ENCODE results near the gene CCDC54. TPM values are rescaled to one million over a fixed set of nuclear protein-coding genes. Genes with fewer than 3 reads are reported as not detected.
A peak's percentile ranks its signal among the peaks of the same experiment; 100 is the strongest.
"Not testable (repeated sequence)": the region's sequence is repeated elsewhere in the genome, so short reads cannot be mapped to it uniquely, and the experiment has no call there.

CCDC54 gene
- under 1 TPM in 1 of 6 donors, not detected in 5; 0.29 TPM for polyA plus RNA-seq (ENCODE audit: low read depth in 6 of 6)

DNA sequence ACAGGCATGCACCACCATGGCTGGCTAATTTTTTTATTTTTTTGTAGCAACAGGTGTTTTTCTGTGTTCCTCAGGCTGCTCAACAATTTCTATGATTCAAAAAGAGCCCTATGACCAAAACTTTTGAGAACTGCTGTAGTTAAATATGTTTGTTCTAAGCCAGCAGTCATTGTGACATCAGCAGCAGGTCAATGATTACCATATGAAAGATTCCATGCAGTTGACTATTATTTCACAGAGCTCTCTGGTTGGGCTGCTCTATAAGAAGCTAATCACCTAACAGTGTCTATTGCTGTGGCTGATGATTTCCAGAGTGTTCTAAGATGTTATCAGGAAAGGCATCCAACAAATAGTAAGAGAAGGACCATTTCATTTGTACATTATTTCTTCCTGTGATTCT lies at the start of gene CCDC54:
CCDC54 (plus strand) TSS at position 289 of the 400 bp plus-strand sequence. CDS start 149 bp downstream, outside the sequence.
- Mint-ChIP-seq H3K27ac (peak within 1 kb of the TSS in 1 of 6 donors; percentile 3), H3K9me3 (no peaks in the 10 kb centered on the region), H3K27me3 (peaks cover 13 to 23% (median 22%) of the 10 kb centered on the region in 3 donors), H3K4me3 (no peak within 1 kb of the TSS), H3K36me3 (no peaks in the 10 kb centered on the region), H3K4me1 (peaks cover 0 to 6% (median 0%) of the 10 kb centered on the region in 3 donors)
- DNase-seq (no peak), ATAC-seq (ENCODE audit: low read depth in 2 of 2) (no peak)

DNA sequence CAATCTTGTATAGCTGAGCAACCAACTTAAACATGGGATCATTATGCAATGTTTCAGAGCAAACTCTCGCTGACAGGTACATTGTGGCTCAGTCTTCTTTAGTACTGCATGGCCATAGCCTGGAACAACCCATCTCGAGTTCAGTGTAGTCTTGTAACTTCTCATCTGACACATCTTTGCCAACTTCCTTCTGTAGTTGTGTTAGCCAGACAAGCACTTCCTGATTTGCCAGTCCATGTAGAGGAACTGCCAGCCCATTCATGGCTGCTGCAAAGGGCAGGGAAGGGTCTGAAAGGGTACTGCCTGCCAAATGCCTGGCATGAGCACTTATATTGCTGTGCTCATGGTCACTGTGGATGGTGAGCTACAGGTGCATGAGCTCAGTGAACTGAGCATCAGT lies 49.2 kb upstream of the CCDC54 start:
- DNase-seq: no peak
- Mint-ChIP-seq H3K27ac (no peak overlapping the region), H3K4me1 (peaks cover 0 to 2% (median 0%) of the 10 kb centered on the region in 3 donors)

DNA sequence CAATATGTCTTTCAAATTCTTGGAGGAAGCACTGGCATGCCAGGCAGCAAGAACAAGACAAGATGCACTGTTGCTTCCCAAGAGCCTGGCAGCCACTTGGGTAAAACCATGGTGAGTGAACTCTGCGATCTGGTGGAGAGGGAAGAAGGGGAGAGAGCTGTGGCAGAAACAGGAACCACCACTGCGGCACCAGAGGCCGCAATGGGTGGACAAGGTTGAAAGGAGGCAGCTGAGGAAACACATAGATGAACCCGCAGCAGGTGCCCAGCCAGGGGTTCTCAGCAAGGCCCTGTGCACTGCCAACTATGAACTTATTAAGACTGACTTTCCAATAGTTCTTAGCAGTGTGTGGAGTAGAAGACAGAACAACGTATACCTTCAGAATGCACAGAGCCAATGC lies 48.2 kb upstream of the CCDC54 start:
- no peak for ATAC-seq (ENCODE audit: low read depth in 2 of 2)
- Mint-ChIP-seq H3K4me3 (no peak overlapping the region), H3K27ac (peak overlapping the region in 1 of 6 donors; percentile 48), H3K36me3 (no peaks in the 10 kb centered on the region), H3K4me1 (peaks cover 0 to 2% (median 0%) of the 10 kb centered on the region in 3 donors), H3K9me3 (no peaks in the 10 kb centered on the region), H3K27me3 (peaks cover 0 to 11% (median 5%) of the 10 kb centered on the region in 3 donors)
- DNase-seq: no peak

More for the DNA sequence above, 49.2 kb upstream of the CCDC54 start:
- no peak for ATAC-seq (ENCODE audit: low read depth in 2 of 2)
- H3K9me3 Mint-ChIP-seq: no peaks in the 10 kb centered on the region
- H3K36me3 Mint-ChIP-seq: no peaks in the 10 kb centered on the region
- peaks cover 0 to 11% (median 5%) of the 10 kb centered on the region in 3 donors for H3K27me3 Mint-ChIP-seq
- no peak overlapping the region for H3K4me3 Mint-ChIP-seq

DNA sequence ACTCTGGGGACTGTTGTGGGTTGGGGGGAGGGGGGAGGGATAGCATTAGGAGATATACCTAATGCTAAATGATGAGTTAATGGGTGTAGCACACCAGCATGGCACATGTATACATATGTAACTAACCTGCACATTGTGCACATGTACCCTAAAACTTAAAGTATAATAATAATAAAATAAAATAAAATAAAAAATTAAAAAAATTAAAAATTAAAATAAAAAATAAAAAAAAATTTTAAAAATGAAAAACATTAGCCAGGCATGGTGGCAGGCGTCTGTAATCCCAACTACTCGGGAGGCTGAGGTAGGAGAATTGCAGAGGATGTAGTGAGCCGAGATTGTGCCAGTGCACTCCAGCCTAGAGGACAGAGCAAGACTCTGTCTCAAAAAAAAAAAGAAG lies 37.5 kb upstream of the CCDC54 start:
- H3K27ac Mint-ChIP-seq; DNase-seq; ATAC-seq (ENCODE audit: low read depth in 2 of 2); H3K9me3 Mint-ChIP-seq; H3K4me3 Mint-ChIP-seq; H3K4me1 Mint-ChIP-seq; H3K36me3 Mint-ChIP-seq: not testable (repeated sequence)
- peaks cover 0 to 15% (median 0%) of the 10 kb centered on the region in 3 donors for H3K27me3 Mint-ChIP-seq

DNA sequence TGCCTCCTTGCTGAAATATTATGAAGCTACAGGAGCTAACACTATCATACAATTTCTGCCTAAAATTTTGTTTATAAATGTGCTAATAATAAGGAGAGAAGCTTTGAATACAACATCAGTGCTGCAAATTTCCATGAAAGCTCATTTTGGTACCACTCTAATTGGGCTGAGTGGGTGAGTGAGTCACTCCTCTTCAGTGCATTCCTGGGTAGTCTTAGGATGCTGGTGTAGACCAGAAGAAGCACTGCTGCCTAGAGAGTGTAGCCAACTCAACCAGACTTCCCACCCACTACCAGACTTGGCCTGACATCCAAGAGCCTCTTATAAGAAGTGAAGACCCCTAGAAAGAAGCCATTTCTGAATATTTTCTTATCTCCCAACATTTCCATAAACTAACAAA lies 32.5 kb upstream of the CCDC54 start:
- Mint-ChIP-seq H3K4me1 (no peaks in the 10 kb centered on the region), H3K36me3 (no peaks in the 10 kb centered on the region), H3K9me3 (peaks cover 0 to 6% (median 0%) of the 10 kb centered on the region in 7 donors), H3K4me3 (no peak overlapping the region), H3K27ac (no peak overlapping the region), H3K27me3 (no peaks in the 10 kb centered on the region)
- ATAC-seq (ENCODE audit: low read depth in 2 of 2) (no peak), DNase-seq (no peak)

DNA sequence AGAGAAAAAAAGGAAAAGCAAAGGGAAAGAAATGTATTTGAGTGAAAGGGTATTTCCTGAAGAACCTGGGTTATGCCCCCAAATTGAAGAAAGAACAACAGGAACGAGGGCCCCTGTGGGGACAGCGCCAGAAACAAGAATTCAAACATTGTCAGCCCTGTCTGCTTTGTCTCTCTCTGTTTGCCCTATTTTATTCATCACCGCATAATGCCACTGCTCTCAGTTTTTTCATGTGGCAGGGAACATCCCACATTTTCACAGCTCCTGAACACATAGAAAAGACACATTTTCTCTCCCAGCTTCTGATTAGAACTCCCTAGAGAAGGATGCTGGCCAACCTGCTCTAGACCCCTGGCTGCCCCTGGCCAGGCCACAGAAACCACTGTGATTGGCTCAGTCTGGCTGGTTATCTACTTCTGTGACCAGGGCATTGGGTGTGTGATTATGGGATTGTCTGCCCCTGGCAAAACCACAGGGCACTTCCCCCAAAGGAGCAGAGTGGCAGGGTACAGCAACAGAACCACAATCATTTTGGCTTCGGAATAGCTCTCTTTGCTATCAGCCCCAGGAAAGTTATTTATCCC lies 31.3 kb upstream of the CCDC54 start:
- ATAC-seq (ENCODE audit: low read depth in 2 of 2) (no peak), DNase-seq (no peak)
- Mint-ChIP-seq H3K9me3 (peaks cover 0 to 3% (median 0%) of the 10 kb centered on the region in 7 donors), H3K27ac (no peak overlapping the region), H3K27me3 (no peaks in the 10 kb centered on the region), H3K4me3 (no peak overlapping the region), H3K36me3 (no peaks in the 10 kb centered on the region), H3K4me1 (no peaks in the 10 kb centered on the region)

DNA sequence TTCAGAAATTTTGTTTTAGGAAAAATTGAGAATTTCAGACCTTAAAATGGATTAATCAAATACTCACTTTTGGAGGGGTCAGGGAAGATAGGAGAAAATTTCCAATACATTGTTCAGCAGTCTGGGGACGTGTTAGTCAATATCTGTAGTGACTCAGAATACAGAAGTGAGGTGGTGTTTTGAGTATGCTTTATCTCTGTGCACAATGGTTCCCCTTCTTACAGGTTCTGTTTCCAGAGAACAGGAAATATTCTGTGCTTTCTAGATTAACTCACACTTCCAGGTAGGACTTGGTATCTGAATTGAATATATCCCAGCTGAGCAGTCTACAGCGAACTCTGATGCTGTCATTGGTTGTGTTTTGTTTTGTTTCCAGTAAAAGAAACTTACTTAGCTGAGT lies 30.7 kb upstream of the CCDC54 start:
- H3K36me3 Mint-ChIP-seq: no peaks in the 10 kb centered on the region
- H3K4me3 Mint-ChIP-seq: no peak overlapping the region
- H3K9me3 Mint-ChIP-seq: peaks cover 0 to 8% (median 0%) of the 10 kb centered on the region in 7 donors
- no peaks in the 10 kb centered on the region for H3K4me1 Mint-ChIP-seq
- DNase-seq (no peak), ATAC-seq (ENCODE audit: low read depth in 2 of 2) (no peak)
- no peak overlapping the region for H3K27ac Mint-ChIP-seq
- H3K27me3 Mint-ChIP-seq: no peaks in the 10 kb centered on the region

DNA sequence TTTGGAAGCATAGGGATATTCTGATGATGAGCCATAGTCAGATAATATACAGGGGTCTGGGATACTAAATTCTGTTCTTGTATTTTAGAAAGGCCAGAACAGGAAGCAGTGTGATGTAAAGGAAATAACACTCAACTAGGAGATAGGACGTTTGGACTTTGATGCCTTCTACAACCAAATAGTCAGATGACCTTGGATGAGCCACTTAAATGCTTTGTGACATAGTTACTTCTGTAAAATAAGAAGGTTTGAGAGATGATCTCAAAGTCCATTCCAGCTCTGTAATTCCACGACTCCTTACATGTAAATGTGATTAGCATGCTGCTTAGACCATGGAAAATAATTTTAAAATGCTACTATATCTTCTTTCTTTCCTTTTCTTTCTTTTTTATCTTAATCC lies 29.5 kb upstream of the CCDC54 start:
- no peak overlapping the region for H3K4me3 Mint-ChIP-seq
- H3K9me3 Mint-ChIP-seq: peaks cover 0 to 8% (median 0%) of the 10 kb centered on the region in 7 donors
- DNase-seq (no peak), ATAC-seq (ENCODE audit: low read depth in 2 of 2) (no peak)
- H3K27me3 Mint-ChIP-seq: no peaks in the 10 kb centered on the region
- no peaks in the 10 kb centered on the region for H3K36me3 Mint-ChIP-seq
- H3K27ac Mint-ChIP-seq: no peak overlapping the region
- H3K4me1 Mint-ChIP-seq: no peaks in the 10 kb centered on the region

DNA sequence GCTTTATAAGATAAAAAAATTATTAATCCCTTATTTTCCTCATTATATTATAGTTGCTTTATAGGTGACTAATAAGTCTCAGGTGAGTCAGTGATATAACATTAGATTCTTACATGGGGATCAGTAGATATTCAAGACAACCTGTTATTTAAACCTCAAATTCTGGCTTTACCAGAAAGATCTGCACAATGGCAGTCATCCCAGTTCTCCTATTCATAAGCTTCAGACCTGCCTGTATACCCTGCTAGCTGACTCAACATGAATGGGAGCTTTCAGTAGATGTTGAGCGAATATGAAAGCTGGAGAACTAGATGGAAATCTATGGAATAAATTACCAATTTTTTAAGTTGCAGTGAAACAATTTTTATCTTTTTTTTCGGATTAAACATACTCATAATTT lies 20.5 kb upstream of the CCDC54 start:
- H3K27ac Mint-ChIP-seq: no peak overlapping the region

DNA sequence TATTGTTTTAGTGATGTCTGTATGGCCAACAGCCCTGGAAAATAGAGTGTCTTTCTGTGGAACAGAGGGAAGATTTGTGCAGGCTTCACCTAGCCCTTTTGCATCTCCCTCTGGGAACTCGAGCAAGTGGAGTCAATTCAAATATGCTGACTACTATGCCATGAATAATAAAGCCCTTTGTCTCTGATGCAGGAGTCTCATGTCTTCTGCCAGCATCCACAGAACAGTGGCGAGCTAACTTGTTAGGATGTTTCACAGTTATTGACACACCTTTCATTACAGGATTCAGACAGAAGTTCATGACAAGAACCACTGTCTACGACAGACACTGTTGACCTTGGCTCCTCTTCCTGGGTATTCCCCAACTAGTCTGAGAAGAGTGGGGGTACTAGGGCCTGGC lies 15.6 kb upstream of the CCDC54 start:
- no peak overlapping the region for H3K27ac Mint-ChIP-seq
- H3K4me3 Mint-ChIP-seq: no peak overlapping the region
- DNase-seq (no peak), ATAC-seq (ENCODE audit: low read depth in 2 of 2) (no peak)
- no peaks in the 10 kb centered on the region for H3K4me1 Mint-ChIP-seq
- H3K9me3 Mint-ChIP-seq: peaks cover 0 to 9% (median 2%) of the 10 kb centered on the region in 7 donors
- H3K36me3 Mint-ChIP-seq: peaks cover 0 to 4% of the 10 kb centered on the region in 2 donors
- H3K27me3 Mint-ChIP-seq: peaks cover 10 to 16% (median 12%) of the 10 kb centered on the region in 3 donors

More for the DNA sequence above, 20.5 kb upstream of the CCDC54 start:
- Mint-ChIP-seq H3K4me3 (no peak overlapping the region), H3K36me3 (peaks cover 0 to 4% of the 10 kb centered on the region in 2 donors), H3K9me3 (peaks cover 0 to 9% (median 0%) of the 10 kb centered on the region in 7 donors), H3K27me3 (peaks cover 0 to 5% (median 4%) of the 10 kb centered on the region in 3 donors), H3K4me1 (no peaks in the 10 kb centered on the region)
- no peak for ATAC-seq (ENCODE audit: low read depth in 2 of 2)
- no peak for DNase-seq

DNA sequence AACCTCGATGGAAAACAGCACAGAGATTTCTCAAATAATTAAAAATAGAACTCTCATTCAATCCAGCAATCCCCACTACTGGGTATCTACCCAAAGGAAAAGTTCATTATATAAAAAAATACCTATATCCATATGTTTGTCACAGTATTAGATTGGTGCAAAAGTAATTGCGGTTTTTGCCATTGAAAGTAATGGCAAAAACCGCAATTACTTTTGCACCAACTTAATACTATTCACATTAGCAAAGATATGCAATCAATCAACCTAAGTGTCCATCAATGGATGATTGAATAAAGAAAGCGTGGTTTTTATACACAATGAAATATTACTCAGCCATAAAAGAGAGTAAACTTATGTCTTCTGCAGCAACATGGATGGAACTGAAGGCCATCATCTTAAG lies 12.2 kb upstream of the CCDC54 start:
- H3K27me3 Mint-ChIP-seq: peaks cover 15 to 19% (median 16%) of the 10 kb centered on the region in 3 donors
- H3K9me3 Mint-ChIP-seq: peaks cover 0 to 9% (median 2%) of the 10 kb centered on the region in 7 donors
- peaks cover 0 to 4% of the 10 kb centered on the region in 2 donors for H3K36me3 Mint-ChIP-seq
- DNase-seq (no peak), ATAC-seq (ENCODE audit: low read depth in 2 of 2) (no peak)
- no peak overlapping the region for H3K27ac Mint-ChIP-seq
- H3K4me1 Mint-ChIP-seq: no peaks in the 10 kb centered on the region
- no peak overlapping the region for H3K4me3 Mint-ChIP-seq

DNA sequence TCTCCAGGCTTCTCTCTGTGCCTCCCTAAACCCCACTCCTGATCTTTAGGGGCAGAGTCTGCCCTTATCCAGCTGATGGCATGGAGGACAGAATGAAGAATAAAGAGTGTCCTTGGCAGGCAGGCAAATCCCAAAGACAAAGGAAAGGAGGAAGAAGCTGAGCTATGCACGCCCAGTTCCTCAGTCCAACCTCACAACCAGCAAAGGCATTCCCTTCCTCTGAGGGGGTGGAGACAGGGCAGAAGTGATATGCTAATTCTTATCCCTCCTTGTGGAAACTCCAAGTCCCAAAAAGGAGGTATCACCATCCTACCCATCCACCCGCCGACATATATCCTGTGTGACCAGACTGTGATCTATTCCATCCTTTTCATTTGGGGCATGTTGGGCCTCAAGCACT lies 10.5 kb upstream of the CCDC54 start:
- ATAC-seq (ENCODE audit: low read depth in 2 of 2) (no peak), DNase-seq (no peak)
- peaks cover 15 to 22% (median 19%) of the 10 kb centered on the region in 3 donors for H3K27me3 Mint-ChIP-seq
- H3K27ac Mint-ChIP-seq: no peak overlapping the region
- H3K36me3 Mint-ChIP-seq: no peaks in the 10 kb centered on the region
- peaks cover 0 to 3% (median 0%) of the 10 kb centered on the region in 7 donors for H3K9me3 Mint-ChIP-seq
- H3K4me3 Mint-ChIP-seq: no peak overlapping the region
- no peaks in the 10 kb centered on the region for H3K4me1 Mint-ChIP-seq

DNA sequence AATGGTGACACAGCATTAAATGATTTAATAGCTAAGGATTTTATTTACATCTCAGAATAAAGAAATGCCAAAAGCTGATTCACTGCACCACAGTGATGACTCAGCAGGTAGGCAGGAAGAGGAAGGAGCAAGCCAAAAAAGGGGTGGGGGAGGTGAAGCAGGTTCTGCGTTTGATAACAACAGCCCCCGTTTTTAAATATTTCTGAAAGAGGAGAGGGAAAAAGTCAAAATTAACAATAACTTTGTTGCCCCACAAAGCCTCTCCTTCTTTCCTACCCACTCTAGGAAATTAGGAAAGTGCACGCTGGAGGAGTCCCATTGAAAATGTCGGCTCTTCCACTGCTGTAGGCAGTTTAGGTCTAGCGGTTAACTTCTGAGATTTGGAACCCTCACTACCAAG lies 9.9 kb upstream of the CCDC54 start:
- H3K4me1 Mint-ChIP-seq: no peaks in the 10 kb centered on the region

DNA sequence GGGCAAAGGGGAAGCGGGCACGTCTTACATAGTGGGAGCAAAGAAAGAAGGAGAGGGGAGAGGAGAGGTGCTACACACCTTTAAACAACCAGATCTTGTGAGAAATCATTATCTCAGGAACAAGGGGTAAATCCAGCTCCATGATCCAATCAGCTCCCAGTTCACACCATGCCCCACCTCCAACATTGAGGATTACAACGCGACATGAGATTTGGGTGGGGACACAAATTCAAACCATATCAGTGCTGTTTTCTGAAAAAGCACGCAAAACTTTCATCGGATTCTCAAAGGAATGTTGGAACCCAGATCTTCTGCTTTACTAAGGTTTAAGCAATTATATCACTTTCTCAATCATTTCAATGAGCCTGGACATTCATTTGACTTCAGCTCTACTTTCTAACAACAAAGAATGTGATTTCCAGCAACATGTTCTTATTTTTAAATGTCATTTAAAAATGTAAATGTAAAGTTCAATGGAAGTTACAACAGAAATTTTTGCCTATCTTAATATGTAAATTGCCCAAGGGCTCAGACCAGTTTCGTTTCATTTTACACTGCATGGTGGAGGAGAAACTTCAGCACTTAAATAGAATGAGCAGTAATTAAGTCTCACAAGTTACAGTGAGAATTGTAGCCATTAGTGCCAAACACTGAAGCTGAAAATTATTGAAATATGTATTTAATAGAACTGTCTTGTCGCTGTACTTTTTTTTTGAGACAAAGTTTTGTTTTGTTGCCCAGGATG lies 8.4 kb upstream of the CCDC54 start:
- H3K9me3 Mint-ChIP-seq: peaks cover 0 to 2% (median 0%) of the 10 kb centered on the region in 7 donors
- no peak overlapping the region for H3K4me3 Mint-ChIP-seq
- no peaks in the 10 kb centered on the region for H3K36me3 Mint-ChIP-seq
- no peak overlapping the region for H3K27ac Mint-ChIP-seq
- H3K4me1 Mint-ChIP-seq: peaks cover 0 to 4% (median 0%) of the 10 kb centered on the region in 3 donors
- DNase-seq: no peak
- peaks cover 9 to 15% (median 12%) of the 10 kb centered on the region in 3 donors for H3K27me3 Mint-ChIP-seq
- no peak for ATAC-seq (ENCODE audit: low read depth in 2 of 2)

More for the DNA sequence above, 9.9 kb upstream of the CCDC54 start:
- Mint-ChIP-seq H3K27me3 (peaks cover 13 to 22% (median 17%) of the 10 kb centered on the region in 3 donors), H3K9me3 (peaks cover 0 to 3% (median 0%) of the 10 kb centered on the region in 7 donors), H3K27ac (no peak overlapping the region), H3K4me3 (no peak overlapping the region), H3K36me3 (no peaks in the 10 kb centered on the region)
- no peak for DNase-seq
- ATAC-seq (ENCODE audit: low read depth in 2 of 2): no peak

Data from naive B cell (primary cell).